Hypothalamus (tissue), 51 donors: ENCODE measurements around the gene MRPS23.
A peak's percentile ranks its signal among the peaks of the same experiment; 100 is the strongest.
"Not testable (repeated sequence)": the region's sequence is repeated elsewhere in the genome, so short reads cannot be mapped to it uniquely, and the experiment has no call there.

Experiments used
- DNase-seq, 51 donors: peaks; one replicate each; lab custom pipeline; 2025; lab: John Stamatoyannopoulos, UW

The MRPS23 gene

DNA sequence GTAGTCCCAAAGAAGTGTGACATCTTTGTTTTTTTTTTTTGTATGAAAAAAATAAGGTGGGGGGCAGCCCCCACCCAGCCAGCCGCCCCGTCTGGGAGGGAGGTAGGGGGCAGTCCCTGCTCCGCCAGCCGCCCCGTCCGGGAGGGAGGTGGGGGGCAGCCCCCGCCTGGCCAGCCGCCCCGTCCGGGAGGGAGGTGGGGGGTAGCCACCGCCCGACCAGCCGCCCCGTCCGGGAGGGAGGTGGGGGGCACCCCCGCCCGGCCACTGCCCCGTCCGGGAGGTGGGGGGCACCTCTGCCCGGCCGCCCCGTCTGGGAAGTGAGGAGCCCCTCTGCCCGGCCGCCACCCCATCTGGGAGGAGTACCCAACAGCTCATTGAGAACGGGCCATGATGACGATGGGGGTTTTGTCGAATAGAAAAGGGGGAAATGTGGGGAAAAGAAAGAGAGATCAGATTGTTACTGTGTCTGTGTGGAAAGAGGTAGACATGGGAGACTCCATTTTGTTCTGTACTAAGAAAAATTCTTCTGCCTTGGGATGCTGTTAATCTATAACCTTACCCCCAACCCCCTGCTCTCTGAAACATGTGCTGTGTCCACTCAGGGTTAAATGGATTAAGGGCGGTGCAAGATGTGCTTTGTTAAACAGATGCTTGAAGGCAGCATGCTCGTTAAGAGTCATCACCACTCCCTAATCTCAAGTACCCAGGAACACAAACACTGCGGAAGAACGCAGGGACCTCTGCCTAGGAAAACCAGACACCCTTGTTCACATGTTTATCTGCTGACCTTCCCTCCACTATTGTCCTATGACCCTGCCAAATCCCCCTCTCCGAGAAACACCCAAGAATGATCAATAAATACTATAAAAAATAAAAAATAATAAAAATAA, 3.5 kb downstream of the MRPS23 start:
- not testable (repeated sequence) for DNase-seq

DNA sequence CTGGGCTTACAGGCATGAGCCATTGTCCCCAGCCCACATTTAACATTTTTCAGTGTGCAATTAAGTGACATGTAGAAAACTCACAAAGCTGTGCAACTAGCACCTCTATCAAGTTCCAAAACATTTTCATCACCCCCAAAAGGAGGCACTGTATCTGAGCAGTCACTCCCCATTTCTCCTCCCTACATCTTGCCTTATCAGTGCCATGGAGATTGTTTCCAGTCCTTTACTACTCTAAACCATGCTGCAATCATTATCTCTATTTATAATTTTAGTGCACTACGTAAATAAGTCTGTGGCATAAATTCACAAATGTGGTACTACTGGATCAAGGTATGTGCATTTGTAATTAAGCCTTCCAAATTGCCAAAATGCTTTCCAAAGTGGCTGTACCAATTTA, 7.6 kb downstream of the MRPS23 start:
- no peak for DNase-seq

DNA sequence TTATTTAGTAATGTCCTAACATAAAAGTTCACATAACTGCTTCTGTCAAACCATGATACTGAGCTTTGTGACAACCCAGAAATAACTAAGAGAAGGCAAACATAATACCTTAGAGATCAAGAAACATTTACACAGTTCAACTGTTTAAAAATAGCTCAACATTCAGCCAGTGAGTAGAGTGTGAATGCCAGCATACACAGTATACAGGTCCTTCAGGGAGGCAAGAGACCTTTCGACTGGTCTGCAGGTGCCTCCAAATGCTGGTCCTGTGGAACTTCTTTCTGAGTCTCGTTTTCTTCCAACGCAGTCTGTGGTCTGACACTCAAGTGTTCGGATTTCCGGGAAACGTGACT, 10.3 kb downstream of the MRPS23 start:
- no peak for DNase-seq

DNA sequence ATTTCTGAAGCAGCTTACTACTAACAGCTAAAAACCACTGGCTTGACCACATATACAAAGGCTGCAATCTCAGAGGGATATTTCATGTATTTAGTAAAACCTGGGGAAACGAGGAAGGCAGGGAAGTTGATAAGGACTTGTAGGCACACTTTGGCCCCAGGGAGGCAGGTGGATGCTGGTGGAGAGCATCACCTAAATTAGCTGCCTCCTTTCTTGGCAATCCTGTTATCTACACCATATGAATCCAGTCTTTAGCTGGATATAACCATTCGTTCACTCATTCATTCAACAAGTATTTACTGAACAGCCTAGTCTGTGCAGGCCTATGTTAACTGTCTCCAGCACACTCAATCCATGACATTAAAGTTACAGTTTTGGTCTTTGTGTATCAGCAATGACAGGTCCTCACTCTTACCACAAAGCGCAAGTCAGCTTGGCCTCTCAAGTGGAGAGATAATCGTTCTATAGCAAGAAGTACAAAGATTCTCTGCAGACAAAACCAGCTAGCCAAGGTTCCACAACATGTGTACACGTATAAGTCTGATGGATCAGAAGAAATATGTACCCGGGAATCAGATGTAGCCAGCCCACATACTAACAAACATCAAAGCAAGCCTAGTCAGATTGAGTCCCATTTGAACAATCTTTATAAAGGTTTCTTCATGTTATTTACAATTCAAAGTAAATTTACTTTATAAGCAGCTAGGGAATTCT, 10.8 kb downstream of the MRPS23 start:
- no peak for DNase-seq

DNA sequence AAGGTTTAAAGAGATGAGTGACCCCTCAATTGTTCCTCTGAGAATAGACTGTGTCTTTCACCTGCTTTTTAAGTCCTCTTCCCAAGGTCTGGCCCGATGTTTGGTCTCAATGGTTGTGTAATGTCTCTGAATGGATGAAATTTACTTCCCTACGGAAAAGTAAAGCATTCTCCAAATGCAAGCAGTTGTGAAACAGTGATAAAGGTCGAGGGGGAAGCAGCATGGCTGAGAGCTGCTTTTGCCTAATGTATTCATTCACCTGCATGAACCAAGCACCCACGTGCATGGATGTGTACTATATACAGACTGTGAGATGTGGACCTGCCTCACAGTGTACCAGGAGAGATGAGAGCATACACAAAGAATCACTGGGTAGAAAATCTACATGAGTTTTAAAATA, 11.4 kb downstream of the MRPS23 start:
- no peak for DNase-seq

DNA sequence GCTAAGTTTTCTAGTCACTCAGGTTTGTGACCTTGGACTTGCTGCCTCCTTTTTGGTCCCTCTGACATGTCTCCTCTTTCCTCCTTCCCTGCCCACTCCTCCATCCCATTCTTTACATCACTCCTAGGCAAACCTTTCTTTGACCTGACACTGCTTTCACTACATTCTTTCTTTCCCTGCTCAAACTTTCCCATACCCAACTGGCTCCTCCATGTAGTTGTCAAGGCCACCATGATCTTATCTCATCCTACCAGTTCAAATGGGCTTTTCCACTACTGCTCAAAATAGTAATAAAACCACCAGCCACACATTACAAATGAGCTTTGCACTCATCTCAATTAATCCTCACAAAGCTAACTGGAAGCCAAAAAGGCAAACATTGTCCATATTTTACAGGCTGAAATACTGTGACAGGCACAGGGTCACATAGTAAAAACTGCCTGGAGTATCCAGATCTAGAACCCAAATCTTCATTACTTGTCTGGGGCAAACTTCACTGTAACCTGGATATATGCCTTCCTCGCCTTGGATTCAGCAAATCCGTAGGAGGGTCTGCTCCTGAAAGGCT, 14.4 kb downstream of the MRPS23 start:
- DNase-seq = no peak

DNA sequence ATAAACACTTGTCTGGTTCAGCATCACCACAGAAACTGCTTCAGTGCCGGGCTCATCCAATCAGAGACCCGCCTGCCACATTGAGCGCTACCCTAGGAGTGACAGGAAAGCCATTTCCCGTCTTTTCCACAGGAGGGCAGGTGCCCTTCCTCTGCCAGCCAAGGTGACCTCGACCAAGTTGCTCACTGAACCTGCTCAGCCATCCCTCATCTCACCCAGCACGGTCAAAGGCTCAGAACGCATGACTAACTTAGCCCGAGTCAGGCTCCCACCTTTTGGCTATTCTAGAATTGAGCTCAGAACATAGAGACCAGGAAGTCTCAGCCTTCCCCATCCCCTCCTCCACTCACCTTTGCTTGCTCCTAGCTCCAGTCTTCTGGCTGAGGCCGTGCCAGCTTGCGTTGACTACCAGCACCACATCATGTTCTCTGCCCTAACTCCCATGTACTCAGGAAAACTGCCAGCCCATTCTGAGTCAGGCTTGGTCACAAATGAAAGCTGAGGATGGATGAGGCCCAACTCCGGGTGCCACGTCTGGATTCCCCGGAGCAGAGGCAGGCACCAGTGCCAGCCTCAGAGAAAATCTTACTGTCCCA, 15.6 kb downstream of the MRPS23 start:
- peak in 16 of 51 donors; percentile 12 to 81 (median 35) for DNase-seq

DNA sequence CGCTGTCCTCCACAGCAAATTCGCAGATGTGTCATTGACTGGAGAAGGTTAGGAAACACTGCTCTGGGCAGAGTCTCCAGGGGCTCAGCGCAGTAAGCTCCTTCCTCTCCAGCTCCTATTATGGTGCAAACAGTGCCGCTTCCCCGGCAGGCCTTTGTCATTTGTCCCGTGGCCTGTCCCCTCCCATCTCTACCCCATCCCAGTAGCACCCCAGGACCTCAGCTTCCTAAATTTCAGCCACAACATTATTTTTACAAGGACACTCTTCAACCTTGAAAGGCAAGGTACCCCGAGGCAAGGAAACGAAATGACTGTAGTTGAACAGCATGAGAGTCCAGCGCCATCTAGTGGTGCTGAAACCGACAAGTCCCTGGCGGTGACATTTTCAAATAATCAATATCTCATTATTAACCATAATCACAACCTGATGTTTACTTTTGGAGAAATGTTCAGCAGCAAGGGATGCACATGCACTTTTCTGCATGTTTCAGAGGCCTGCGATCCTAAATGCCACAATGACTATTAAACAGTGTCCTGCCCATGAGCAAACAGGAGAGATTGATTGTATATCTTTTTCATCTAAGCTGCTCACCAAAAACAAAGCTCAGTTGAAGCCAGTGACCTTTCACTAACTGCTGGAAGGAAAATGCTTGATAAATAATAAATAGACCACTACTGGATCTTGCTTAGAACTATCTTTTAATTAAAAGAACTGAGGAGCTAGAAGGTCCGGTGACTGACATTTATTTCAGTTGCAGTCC, 16.5 kb downstream of the MRPS23 start:
- peak in 35 of 51 donors; percentile 14 to 80 (median 58) for DNase-seq

DNA sequence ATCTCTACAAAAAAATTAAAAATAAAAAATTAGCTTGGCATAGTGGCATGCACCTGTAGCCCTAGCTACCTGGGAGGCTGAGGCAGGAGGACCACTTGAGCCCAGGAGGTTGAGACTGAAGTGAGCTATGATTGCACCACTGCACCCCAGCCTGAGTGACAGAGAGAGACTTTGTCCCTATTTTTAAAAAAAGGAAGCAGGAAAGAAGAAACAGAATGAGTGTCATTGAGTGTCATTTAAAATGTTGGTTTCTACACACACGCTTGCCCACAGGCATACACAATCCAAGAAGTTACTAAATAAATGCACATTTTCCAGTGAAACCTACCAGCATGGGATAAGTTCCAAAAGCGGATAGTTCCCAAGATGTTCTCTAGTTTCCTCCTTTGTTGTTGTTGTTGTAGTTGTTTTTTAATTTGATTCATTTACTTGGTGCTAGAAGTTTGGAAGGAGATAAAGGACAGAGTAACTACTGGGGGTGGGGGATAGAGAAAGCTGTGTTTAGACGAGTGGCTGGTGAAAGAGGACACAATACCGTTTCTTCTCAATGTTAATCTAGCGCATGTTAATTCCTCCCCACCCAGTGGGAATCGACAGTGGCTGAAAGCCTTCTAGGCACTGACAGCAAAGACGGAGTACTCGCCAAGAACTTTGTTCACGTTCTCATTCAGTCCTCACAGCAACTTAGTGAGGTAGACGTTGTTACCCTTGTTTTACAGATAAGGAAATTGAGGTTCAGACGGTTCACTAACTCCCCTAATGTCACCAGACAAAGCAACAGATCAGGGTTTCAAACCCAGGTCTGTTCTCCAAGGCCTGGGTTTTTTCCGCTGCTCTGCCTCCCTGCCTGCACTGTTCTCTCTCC, 17.3 kb downstream of the MRPS23 start:
- DNase-seq = no peak

DNA sequence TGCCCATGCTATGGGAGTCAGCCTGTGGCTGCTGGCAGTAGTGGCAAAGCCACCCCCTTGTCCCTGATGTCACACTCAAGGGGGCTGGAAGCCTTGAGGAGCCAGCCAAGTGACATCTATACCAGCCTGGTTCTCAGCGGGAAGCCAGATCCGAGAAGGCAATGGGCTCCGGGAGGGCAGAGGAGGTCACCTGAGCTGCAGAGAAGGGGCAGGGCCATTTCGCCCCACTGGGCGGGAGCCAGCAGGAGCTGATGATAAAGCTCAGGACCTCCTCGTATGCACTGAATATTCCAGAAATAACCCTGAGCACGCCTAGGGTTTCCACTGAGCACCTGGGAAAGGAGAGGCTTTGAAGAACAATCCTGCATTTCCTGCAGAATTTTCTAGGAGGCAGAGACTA, 19.0 kb downstream of the MRPS23 start:
- no peak for DNase-seq

DNA sequence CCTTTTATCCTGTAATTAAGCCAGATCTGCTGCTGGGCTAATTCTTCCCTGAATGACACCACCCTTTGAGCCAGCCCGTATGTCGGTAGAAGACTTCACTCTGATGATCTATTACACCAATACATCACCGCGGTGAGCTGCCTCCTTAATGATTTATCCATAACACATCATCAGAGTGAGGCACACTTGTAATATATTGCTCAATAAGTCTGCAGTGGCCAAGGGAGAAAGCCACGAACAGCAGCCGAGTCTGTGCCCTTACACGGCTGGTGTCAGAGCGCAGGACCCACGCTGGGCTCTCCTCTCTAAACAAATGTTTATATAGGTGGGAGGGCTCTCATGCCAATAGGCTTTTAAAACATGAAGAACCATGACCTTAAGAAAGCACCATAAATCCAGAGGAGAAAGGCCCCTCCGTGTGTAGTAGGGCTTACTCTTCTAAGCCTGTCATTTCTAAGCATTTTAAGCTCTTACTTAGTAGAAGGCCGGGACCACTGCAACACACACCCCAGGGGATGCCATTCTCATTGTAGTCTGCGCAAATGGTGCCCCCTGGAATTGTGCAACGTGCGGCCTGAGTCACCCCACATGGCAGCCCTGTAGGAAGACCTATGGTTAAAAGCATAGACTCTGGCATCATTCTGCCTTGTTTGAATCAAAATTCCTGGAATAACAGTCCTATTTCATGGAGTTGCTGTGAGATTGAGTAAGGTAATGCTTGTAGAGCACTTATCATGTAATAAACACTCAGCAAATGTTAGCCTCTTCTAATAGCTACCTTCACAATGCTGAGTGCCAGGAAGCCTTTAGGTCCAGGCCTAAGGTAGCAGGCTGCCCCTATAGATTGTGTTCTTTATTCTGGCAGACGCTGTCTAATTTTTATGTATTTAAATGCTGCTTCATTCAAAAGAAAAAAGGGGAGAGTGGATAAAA, 26.1 kb downstream of the MRPS23 start:
- DNase-seq = no peak

DNA sequence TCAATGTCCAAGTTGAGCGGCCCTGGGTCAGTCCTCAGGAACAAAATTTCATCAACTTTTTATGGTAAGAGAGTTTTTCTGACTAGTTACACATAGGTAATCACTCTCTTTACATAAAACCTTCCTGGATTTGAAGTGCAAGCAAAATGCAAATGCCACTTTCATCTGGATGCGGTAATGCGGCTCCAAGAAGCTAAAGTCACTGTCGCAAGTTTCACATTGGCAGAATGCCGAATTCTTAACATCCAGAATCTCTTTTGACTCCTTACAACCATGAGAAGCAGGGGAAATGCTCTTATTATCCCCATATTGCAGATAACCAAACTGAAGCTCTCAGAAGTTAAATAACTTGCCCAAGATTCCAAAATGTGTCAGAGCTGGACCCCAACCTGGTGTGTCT, 30.0 kb downstream of the MRPS23 start:
- DNase-seq = no peak

DNA sequence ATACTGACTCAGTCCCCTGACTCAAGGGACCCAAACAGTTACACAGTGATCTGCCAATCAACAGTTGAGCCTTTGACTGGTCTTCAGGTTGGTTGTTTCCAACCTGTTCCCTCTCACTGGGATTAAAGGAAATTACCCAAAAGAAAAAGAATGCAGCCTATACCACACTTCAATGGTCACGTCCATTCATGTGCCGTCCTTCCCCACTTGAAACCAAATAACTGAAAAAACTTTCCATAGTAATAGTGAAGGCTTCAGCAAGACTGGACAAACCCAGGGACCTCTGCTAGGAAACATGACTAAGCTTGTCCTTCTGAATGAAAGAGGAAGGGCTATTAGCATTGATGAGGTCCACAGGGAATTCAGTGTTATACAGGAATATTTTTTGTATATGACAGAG, 30.6 kb downstream of the MRPS23 start:
- no peak for DNase-seq

DNA sequence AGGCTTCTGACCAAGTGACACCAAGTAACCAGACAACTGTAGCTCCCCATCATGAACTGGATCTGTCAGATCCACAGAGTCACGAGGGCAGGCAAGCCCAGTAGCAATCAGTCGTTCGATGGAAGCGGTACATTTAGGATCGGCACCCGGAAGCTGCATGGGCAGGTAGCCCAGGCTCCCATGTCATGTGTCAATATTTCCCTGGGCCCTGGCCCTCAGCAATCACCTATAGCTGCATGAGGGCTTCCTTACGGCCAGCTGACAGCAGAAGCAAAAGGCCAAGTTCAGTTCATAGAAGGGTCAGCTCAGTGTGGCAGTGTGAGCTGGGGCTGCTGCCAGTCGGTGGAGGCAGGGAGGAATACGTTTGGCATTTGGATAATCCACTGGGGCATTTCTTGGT, 31.8 kb downstream of the MRPS23 start:
- DNase-seq = no peak

DNA sequence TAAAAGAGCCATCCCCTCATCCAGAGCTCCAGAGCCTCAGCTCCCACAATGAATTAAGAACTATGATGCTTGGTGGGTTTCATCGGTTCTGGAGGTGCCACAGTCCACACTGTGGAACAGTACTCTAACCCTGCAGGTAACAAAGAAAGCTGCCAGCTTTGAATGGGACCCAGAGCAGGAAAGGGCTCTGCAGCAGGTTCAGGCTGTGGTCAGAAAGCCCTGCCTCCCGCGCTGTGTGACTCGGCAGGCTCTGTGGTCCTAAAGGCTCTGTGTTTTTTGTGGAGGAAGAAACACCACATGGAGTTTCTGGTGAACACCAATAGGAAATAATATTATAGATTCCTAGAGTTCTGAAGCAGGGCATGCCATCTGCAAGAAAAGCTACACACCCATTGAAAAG, 32.5 kb downstream of the MRPS23 start:
- no peak for DNase-seq

DNA sequence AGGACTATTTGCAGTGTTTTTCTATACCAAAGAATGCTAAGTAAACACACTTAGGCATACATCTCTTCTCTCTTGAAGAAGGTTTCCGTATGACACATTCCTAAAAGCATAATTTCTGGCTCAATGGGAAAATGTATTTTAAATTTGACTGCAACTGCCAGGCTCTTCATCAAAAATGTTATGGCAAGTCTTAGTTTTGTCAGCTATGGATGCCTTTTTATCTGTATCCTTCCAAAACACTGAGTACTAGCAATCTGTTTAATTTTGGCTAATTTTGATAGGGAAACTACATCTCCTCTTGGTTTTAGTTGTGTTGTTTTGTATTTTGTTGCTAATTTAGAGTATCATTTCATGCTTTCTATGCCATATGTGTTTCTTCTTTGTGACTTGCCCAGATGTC, 35.4 kb downstream of the MRPS23 start:
- DNase-seq = no peak

DNA sequence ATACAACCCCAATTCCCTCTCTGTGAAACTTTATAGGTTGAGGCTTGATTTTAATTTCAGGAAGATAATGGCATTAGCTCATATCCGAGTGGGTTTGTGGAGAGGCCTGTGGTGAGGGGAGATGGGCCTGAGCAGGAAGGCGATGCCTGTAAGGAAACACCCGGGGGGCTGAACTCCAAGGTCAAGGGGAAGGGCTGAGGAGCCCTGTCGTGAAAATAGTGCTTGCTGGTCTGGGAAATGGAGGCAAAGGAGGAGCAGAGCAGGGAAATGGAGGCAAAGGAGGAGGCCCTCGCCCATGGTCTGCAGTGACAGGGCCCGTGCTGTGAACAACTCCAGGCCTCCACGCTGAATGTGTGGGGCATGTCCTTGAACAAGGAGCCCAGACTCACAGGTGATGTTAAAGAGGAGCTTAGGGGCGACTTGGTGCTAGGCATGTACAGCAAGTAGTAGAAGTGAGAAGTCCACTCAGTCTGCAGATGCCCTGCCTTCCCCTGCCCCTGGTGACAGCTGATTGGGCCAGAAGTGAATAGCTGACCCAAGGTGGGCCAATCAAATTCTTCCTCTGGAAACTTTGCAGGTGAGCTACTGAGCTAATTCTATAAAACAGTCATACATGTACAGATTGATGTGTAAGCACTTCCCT, 38.1 kb downstream of the MRPS23 start:
- DNase-seq = peak in 1 of 51 donors; percentile 6
